Astrocyte of the spinal cord (primary cell): ENCODE measurements around the gene CRTAC1.

Experiments
- DNase-seq: peaks from one replicate; pipeline ENCODE4 v3.0.0; 2011; ENCODE audit warnings: low read depth, low spot score
- H3K4me3 ChIP-seq: 2 replicates; pipeline ENCODE4 v1.5.1; 2011; ENCODE audit warnings: low read depth, mild to moderate bottlenecking, low read length, moderate library complexity
- CTCF ChIP-seq: IDR thresholded peaks from 2 replicates; pipeline ENCODE4 v1.5.1; 2012; ENCODE audit warnings: low read depth, mild to moderate bottlenecking, low read length, inconsistent platforms
- in situ Hi-C: cut with HindIII; loops from 2 replicates; pipeline ENCODE4 v1.10.0; 2017; ENCODE audit warnings: low sequenced_read_pairs

CRTAC1 gene

DNA sequence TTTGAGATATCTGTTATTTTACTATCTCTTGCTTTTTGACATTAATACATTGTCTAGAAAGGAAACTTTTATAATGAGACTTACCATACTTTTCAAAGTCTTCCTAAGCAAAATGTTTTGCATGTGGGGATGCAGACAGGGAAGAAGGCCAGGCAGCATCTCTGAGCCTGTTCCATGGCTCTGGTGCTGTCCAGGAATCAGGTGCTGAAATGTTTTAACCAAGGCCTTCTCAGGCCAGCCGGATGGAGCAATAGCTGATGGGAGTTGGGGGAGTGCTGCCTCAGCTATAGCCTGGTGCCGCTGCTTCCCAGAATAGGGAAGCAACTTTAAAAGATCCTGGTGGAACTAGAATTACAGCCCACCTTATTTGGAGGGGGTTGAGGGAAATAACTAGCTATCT lies 38.5 kb downstream of the CRTAC1 start:
- no peak for TF ChIP-seq CTCF
- H3K4me3 ChIP-seq = no peak overlapping the region
- in situ Hi-C loops = no loop called here
- peak; percentile 20 for DNase-seq

GRCh38 chr10:97981816-97982215 lies 48.6 kb downstream of the CRTAC1 start:
- no peak overlapping the region for H3K4me3 ChIP-seq
- no peak for DNase-seq
- TF ChIP-seq CTCF = no peak
- in situ Hi-C loops = no loop called here

- in situ Hi-C loops = no loop called here
- no peak for TF ChIP-seq CTCF
- no peak overlapping the region for H3K4me3 ChIP-seq
- DNase-seq = no peak
These were observed 52.7 kb downstream of the CRTAC1 start for GRCh38 chr10:97977673-97978072.

DNA sequence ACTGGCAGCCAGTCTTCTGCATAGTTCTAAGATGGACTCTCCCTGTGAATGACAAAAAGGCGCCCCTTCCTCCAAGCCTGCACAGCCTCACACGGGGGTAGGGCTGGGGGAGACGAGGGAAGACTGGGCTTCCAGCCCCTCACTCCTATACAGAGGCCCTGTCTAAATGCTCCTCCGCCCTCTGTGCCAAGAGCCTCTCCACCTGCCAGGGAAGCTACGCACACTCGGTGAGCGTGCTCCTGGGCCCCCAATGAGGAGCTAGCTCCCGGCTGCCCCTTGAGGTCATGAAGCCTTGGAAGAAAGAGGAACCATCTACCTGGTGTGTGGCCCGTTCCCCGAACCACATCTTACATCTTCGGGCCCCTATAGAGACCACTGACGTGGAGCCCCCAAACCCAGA lies 54.8 kb downstream of the CRTAC1 start:
- DNase-seq = no peak
- no peak overlapping the region for H3K4me3 ChIP-seq
- no peak for TF ChIP-seq CTCF
- in situ Hi-C loops = no loop called here

- no peak overlapping the region for H3K4me3 ChIP-seq
- no peak for TF ChIP-seq CTCF
- in situ Hi-C loops = no loop called here
- DNase-seq = no peak
These were observed 55.6 kb downstream of the CRTAC1 start for GRCh38 chr10:97974526-97975525.

GRCh38 chr10:97974100-97974499 lies 56.3 kb downstream of the CRTAC1 start:
- no peak for DNase-seq
- TF ChIP-seq CTCF = no peak
- in situ Hi-C loops = no loop called here
- H3K4me3 ChIP-seq = no peak overlapping the region
